Measurements from ENCODE around the gene ZBTB43.

The ZBTB43 gene

DNA sequence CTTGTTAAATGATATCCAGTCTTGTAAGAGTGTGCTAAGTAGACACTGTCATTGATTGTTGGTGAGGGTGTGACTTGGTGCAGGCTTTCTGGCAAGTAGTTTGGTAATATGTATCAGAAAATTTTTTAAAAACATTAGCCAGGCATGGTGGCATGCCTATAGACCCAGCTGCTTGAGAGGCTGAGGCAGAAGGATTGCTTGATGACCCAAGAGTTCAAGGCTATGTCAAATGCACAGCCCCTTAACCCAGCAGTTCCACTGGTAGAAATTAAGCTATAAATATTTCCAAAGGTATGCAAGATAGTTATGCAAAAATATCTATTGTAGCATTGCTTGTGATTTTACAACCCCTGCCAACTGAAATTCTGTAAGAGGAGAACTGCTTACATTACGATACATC, 24.2 kb downstream of the ZBTB43 start:
- TF ChIP-seq, protein P1, sequence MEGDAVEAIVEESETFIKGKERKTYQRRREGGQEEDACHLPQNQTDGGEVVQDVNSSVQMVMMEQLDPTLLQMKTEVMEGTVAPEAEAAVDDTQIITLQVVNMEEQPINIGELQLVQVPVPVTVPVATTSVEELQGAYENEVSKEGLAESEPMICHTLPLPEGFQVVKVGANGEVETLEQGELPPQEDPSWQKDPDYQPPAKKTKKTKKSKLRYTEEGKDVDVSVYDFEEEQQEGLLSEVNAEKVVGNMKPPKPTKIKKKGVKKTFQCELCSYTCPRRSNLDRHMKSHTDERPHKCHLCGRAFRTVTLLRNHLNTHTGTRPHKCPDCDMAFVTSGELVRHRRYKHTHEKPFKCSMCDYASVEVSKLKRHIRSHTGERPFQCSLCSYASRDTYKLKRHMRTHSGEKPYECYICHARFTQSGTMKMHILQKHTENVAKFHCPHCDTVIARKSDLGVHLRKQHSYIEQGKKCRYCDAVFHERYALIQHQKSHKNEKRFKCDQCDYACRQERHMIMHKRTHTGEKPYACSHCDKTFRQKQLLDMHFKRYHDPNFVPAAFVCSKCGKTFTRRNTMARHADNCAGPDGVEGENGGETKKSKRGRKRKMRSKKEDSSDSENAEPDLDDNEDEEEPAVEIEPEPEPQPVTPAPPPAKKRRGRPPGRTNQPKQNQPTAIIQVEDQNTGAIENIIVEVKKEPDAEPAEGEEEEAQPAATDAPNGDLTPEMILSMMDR (IDR thresholded peaks at IDR 0.05; ENCODE audit: insufficient read depth, low read depth, low read length, missing control alignments) = no peak
- no peak overlapping the region for H3K4me3 ChIP-seq (ENCODE audit: low read length)
- no peak for DNase-seq (ENCODE audit: low read depth)

DNA sequence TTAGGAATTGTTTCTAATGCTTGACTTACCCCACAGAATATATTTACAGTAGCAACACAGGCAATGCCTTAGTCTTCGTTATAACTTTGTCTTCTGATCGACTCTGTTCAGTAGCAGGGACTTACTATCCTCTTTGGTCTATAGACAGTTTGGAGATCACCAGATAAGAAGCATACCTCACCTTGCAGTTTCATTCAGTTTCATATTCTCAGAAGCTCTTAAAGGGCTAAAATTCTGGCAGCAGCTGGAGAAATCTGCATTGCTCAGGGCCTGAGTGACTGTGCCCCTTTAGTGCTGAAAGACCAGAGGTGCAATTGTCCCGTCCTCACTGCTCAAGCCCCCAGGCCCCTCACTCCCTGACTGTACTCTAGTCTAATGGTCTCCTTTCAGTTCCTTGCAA, 26.0 kb downstream of the ZBTB43 start:
- no peak for DNase-seq (ENCODE audit: low read depth)
- H3K4me3 ChIP-seq (ENCODE audit: low read length) = no peak overlapping the region
- TF ChIP-seq, protein P1 (IDR thresholded peaks at IDR 0.05; ENCODE audit: insufficient read depth, low read depth, low read length, missing control alignments) = no peak

DNA sequence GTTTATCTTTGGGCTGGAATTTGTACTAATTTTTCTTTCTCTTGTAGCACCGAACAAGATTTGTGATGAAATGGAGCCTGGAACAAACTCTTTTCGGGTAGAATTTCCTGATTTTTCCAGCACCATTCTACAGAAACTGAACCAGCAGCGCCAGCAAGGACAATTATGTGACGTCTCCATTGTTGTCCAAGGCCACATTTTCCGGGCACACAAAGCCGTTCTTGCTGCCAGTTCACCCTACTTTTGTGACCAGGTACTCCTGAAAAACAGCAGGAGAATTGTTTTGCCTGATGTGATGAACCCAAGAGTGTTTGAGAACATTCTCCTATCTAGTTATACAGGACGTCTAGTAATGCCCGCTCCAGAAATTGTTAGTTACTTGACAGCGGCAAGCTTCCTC, 27.6 kb downstream of the ZBTB43 start:
- TF ChIP-seq, protein P1 (IDR thresholded peaks at IDR 0.05; ENCODE audit: insufficient read depth, low read depth, low read length, missing control alignments) = no peak
- DNase-seq (ENCODE audit: low read depth) = no peak
- H3K4me3 ChIP-seq (ENCODE audit: low read length) = no peak overlapping the region

DNA sequence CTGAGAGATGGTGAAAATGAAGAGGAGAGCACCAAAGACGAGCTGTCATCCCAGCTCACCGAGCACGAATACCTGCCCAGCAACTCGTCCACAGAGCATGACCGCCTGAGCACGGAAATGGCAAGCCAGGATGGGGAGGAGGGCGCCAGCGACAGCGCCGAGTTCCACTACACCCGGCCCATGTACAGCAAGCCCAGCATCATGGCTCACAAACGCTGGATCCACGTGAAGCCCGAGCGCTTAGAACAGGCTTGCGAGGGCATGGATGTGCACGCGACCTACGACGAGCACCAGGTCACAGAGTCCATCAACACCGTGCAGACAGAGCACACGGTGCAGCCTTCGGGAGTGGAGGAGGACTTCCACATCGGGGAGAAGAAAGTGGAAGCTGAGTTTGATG, 28.2 kb downstream of the ZBTB43 start:
- no peak overlapping the region for H3K4me3 ChIP-seq (ENCODE audit: low read length)
- no peak for DNase-seq (ENCODE audit: low read depth)
- TF ChIP-seq, protein P1 (IDR thresholded peaks at IDR 0.05; ENCODE audit: insufficient read depth, low read depth, low read length, missing control alignments) = no peak

DNA sequence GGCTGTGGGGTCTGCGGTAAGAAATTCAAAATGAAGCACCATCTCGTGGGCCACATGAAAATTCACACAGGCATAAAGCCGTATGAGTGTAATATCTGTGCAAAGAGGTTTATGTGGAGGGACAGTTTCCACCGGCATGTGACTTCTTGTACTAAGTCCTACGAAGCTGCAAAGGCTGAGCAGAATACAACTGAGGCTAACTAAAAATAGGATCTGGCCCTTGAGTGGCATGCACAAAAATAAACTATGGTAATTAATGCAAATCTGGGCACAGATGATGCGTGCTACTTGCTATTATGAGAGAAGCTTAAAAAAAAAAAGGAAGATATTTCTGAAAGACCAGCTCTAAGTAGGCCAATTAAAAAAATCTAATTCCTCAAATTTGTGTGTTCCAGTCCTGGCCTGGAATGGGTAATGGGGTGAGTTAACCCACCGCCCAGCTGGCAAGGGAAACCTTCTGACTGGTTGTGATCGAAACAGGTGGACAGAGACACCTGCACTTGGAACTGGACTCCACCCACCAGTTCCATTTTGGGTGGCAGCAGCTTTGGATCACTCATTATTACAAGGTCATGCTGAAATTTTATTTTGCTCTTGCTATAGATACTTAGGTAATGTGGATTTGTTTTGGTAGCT, 29.0 kb downstream of the ZBTB43 start:
- no peak for DNase-seq (ENCODE audit: low read depth)
- TF ChIP-seq, protein P1 (IDR thresholded peaks at IDR 0.05; ENCODE audit: insufficient read depth, low read depth, low read length, missing control alignments) = no peak
- no peak overlapping the region for H3K4me3 ChIP-seq (ENCODE audit: low read length)

DNA sequence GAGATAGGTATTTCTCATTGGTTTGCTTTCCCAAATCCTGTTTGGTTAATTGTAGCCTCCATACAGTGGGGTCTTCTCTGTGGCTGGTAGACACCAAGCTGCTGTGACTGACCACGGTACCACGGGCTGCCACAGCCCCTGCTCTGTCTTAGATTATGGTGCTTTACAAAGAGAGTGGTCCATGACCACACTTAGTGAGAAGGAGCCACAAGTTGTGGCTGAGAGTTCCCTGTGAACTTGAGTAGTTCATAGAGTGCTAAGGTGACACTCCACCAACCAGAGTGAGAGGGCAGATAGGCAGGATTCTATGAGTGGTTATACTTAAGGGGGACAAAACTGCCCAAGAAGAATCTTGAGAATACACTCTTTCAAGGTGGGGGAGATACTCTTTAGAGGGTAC, 29.8 kb downstream of the ZBTB43 start:
- TF ChIP-seq, protein P1 (IDR thresholded peaks at IDR 0.05; ENCODE audit: insufficient read depth, low read depth, low read length, missing control alignments) = no peak
- H3K4me3 ChIP-seq (ENCODE audit: low read length) = no peak overlapping the region
- DNase-seq (ENCODE audit: low read depth) = no peak

DNA sequence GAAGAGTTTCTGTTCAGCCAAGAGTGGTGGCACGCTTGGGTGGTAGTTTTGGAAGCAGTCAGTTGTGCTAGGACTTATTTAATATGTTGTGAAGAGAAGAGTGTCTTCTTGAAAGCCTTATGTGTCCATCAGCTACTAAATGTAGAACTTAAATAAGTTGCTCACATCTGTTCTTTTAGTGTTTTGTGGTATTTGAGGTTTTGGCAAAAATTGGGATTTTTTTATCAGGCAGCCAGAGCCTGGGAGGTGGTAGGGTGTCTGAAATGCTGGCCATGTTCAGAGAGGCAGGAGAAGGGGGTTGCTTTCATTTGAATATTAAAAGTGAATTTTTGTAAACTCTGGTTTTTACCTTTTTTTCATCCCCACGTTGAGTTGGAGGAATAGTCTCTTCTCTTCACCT, 31.4 kb downstream of the ZBTB43 start:
- H3K4me3 ChIP-seq (ENCODE audit: low read length) = no peak overlapping the region
- TF ChIP-seq, protein P1 (IDR thresholded peaks at IDR 0.05; ENCODE audit: insufficient read depth, low read depth, low read length, missing control alignments) = no peak
- DNase-seq (ENCODE audit: low read depth) = no peak
